ENCODE measurements around the gene IFT122. TPM values are rescaled to one million over a fixed set of nuclear protein-coding genes. Genes with fewer than 3 reads are reported as not detected.

IFT122 gene
- total RNA-seq, 4 donors from 2014 or later, result 36.6 to 74.4 (median 43.3) TPM

- Histone ChIP-seq H3K27me3 (no peaks in the 10 kb centered on the region), H3K27ac (no peak overlapping the region), H3K4me3 (no peak overlapping the region), H3K36me3 (no peaks in the 10 kb centered on the region), H3K9me3 (no peaks in the 10 kb centered on the region), H3K4me1 (no peaks in the 10 kb centered on the region)
- DNase-seq (ENCODE audit: low spot score in 2 of 2), result no peak
- 89 to 91% methylated on average over 4 of the region's 4 CpGs for WGBS, 2 donors
- TF ChIP-seq POLR2A (IDR thresholded peaks at IDR 0.05) (no peak), EP300 (IDR thresholded peaks at IDR 0.05) (no peak)
- TF ChIP-seq, protein P1, sequence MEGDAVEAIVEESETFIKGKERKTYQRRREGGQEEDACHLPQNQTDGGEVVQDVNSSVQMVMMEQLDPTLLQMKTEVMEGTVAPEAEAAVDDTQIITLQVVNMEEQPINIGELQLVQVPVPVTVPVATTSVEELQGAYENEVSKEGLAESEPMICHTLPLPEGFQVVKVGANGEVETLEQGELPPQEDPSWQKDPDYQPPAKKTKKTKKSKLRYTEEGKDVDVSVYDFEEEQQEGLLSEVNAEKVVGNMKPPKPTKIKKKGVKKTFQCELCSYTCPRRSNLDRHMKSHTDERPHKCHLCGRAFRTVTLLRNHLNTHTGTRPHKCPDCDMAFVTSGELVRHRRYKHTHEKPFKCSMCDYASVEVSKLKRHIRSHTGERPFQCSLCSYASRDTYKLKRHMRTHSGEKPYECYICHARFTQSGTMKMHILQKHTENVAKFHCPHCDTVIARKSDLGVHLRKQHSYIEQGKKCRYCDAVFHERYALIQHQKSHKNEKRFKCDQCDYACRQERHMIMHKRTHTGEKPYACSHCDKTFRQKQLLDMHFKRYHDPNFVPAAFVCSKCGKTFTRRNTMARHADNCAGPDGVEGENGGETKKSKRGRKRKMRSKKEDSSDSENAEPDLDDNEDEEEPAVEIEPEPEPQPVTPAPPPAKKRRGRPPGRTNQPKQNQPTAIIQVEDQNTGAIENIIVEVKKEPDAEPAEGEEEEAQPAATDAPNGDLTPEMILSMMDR (IDR thresholded peaks at IDR 0.05), result no peak
Observed at GRCh38 chr3:129416415-129416814, 23.6 kb upstream of the IFT122 start.

DNA sequence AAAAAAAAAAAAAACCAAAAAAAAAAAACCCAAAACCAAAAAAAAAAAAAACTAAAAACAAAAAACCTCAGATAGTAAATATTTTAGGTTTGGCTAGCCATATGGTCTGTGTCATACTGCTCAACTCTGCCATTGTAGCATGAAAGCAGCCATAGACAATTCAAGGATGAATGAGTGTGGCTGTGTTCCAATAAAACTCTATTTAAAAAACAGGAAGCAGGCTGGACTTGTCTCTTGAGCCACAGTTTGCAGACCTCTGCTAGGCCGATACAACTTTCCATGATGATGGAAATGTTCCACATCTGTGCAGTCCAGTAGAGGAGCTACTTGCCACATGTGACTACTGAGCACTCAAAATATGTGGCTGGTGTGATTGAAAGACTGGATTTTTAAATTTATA, 22.7 kb upstream of the IFT122 start:
- WGBS, 2 donors, result 13 to 35% methylated on average over 1 of the region's 1 CpG
- no peak overlapping the region for H3K27ac ChIP-seq
- no peaks in the 10 kb centered on the region for H3K4me1 ChIP-seq
- TF ChIP-seq EP300 (IDR thresholded peaks at IDR 0.05), result no peak
- no peak for TF ChIP-seq POLR2A (IDR thresholded peaks at IDR 0.05)
- TF ChIP-seq, protein P1 (IDR thresholded peaks at IDR 0.05), result no peak
- H3K4me3 ChIP-seq, result no peak overlapping the region
- DNase-seq (ENCODE audit: low spot score in 2 of 2), result no peak
- no peaks in the 10 kb centered on the region for H3K36me3 ChIP-seq
- no peaks in the 10 kb centered on the region for H3K9me3 ChIP-seq
- H3K27me3 ChIP-seq, result no peaks in the 10 kb centered on the region

DNA sequence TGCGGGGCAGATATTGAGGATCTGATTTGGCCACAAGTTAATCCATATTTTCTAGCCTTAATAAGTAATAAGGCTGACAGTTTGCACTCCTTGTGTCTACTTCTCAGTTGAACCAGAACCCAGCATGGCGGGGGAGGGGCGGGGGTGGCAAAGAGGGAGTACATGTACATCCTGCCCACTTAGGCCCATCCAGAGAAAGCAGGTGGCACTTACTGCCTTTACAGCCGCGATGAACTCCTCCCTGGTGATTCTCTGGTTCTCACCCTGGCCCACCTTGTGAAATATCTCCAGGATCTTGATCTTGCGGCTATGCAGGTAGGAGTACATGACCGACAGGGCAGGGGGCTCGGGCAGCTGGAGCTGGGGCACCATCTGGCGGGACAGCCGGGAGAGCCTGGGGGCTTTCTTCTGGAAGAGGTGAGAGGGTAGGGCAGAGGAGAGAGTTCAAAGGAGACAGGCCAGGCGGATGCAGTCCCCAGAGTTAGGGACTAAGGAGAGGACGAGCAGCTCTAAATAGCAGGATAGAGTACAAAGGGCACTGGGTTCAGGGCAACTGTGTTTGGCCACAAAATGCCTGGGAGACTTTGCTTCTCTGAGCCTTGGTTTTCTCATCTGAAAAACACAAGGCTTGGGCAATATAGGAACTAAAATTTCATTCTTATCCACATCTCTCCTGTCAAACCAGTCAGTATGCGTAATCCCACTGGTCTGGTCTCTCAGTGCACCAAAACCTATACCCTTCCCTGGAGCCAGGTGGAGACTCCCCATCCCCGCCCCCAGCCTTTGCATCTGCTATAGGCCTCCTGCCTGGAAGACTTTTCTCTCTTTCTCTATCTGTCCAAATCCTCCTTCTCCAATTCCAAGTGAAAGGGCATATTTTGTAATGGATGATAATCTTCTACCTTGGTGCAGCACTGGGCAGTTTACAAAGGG, 21.7 kb upstream of the IFT122 start:
- Histone ChIP-seq H3K27ac (no peak overlapping the region), H3K4me3 (no peak overlapping the region), H3K4me1 (no peaks in the 10 kb centered on the region), H3K9me3 (no peaks in the 10 kb centered on the region), H3K36me3 (no peaks in the 10 kb centered on the region), H3K27me3 (no peaks in the 10 kb centered on the region)
- no peak for TF ChIP-seq POLR2A (IDR thresholded peaks at IDR 0.05)
- TF ChIP-seq EP300 (IDR thresholded peaks at IDR 0.05), result no peak
- TF ChIP-seq, protein P1 (IDR thresholded peaks at IDR 0.05), result no peak
- DNase-seq (ENCODE audit: low spot score in 2 of 2), result no peak
- 83 to 85% methylated on average over 14 of the region's 14 CpGs for WGBS, 2 donors

DNA sequence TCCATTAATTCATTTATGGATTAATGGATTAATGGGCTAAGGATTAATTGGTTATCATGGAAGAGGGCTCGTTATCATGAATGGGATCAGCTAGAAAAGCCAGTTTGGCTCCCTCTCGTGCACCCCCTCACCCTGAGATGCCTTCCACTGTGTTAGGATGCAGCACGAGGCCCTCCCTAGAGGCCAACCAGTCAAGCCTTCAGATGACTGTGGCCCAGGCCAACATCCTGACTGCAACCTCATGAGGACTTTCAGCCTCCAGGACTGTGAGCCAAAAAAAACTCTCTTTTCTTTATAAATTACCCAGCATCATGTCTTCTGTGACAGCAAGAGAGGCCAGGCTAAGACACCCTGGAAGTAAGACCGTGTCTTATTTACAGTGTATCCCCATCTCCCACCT, 20.5 kb upstream of the IFT122 start:
- WGBS, 2 donors, result 67 to 76% methylated on average over 4 of the region's 4 CpGs
- H3K4me1 ChIP-seq, result no peaks in the 10 kb centered on the region
- TF ChIP-seq EP300 (IDR thresholded peaks at IDR 0.05), result no peak
- TF ChIP-seq, protein P1 (IDR thresholded peaks at IDR 0.05), result no peak
- TF ChIP-seq POLR2A (IDR thresholded peaks at IDR 0.05), result no peak
- H3K36me3 ChIP-seq, result no peaks in the 10 kb centered on the region
- no peaks in the 10 kb centered on the region for H3K27me3 ChIP-seq
- no peak overlapping the region for H3K27ac ChIP-seq
- H3K4me3 ChIP-seq, result no peak overlapping the region
- DNase-seq (ENCODE audit: low spot score in 2 of 2), result no peak
- H3K9me3 ChIP-seq, result no peaks in the 10 kb centered on the region

DNA sequence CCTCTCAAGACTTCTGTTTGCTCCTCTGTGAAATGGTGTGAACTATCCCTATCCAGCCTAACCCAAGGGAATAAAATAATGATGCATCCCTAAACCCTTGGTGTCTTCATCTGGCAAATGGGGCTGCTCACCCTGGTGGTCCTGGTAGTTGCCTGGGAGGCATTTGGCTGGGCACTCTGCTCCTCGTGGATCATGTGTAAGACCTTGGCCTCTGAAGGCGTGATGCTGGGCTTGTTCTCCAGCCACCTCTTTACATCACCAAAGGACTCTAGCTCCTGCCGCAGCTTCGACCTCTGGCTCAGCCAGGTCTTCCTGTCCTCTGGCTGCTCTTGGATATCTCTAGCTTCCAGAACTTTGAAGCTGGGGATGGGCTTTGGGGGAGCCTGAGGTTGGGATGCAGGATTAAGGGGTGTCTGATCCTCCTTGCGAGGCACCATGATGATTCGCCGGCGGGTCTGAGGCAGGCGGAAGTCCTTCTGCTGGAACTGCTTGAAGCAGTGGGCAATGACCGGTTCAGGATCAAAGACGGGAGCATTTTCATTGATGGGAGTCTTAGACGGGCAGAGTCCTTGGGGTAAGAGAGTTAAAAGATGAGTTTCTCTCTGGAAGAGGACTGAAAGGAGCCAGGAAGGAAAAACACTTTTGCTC, 18.7 kb upstream of the IFT122 start:
- Histone ChIP-seq H3K9me3 (no peaks in the 10 kb centered on the region), H3K4me1 (no peaks in the 10 kb centered on the region), H3K27ac (no peak overlapping the region), H3K4me3 (no peak overlapping the region), H3K27me3 (no peaks in the 10 kb centered on the region), H3K36me3 (no peaks in the 10 kb centered on the region)
- TF ChIP-seq, protein P1 (IDR thresholded peaks at IDR 0.05), result no peak
- TF ChIP-seq EP300 (IDR thresholded peaks at IDR 0.05), result no peak
- TF ChIP-seq POLR2A (IDR thresholded peaks at IDR 0.05), result no peak
- no peak for DNase-seq (ENCODE audit: low spot score in 2 of 2)
- WGBS, 2 donors, result 92 to 96% methylated on average over 12 of the region's 12 CpGs

Measured in tibial nerve (tissue), 4 donors.